ENCODE results near the gene RTTN.
A peak's percentile ranks its signal among the peaks of the same experiment; 100 is the strongest.

Gene RTTN

DNA sequence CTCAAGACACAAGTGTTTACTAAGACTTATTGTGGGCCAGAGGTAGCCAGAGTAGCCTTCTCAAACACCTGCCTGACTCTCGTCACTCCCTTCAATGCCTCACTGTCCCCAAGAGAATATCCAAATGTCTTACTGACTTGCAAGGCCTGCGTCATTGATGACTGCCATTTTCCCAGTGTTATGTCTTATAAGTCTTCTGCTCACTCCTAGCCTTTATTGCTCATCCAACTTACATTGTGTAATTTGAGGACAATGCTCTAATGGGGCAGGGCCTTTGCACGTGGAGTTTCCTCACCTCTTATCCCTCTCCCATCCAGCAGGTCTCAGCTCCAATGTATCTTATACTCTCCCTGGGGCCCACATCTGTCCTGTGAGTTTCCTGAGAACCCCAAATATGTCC is 247.7 kb downstream of the RTTN start:
- Histone ChIP-seq H3K4me2 (ENCODE audit: low read length, poor library complexity, severe bottlenecking) (no peak overlapping the region), H4K8ac (ENCODE audit: low read length) (no peak overlapping the region), H3K23ac (ENCODE audit: low read length in 2 of 2) (no peak overlapping the region), H2BK12ac (ENCODE audit: low read length in 2 of 2) (no peak overlapping the region), H2BK5ac (ENCODE audit: low read depth, low read length, poor library complexity, severe bottlenecking) (no peak overlapping the region), H2BK15ac (ENCODE audit: low read depth, poor library complexity, severe bottlenecking) (peak overlapping the region; percentile 18), H3K79me1 (replicated peaks; ENCODE audit: low read length, poor library complexity, severe bottlenecking) (no peaks in the 10 kb centered on the region), H3K4ac (ENCODE audit: low read depth in 1 of 2, low read length in 2 of 2) (no peak overlapping the region), H3K9ac (ENCODE audit: low read length) (no peak overlapping the region), H2AFZ (ENCODE audit: low read depth, low read length) (no peak overlapping the region), H3K27me3 (ENCODE audit: control insufficient read depth in 1 of 2, insufficient read depth in 1 of 2, low read length in 2 of 2) (no peaks in the 10 kb centered on the region), H2BK120ac (ENCODE audit: low read depth, low read length) (no peak overlapping the region), H3K14ac (ENCODE audit: low read length in 2 of 2) (no peak overlapping the region), H3K4me1 (ENCODE audit: control insufficient read depth, insufficient read depth, low read depth, low read length) (peaks cover 6% of the 10 kb centered on the region), H3K9me3 (ENCODE audit: control insufficient read depth, low read length) (no peaks in the 10 kb centered on the region), H3K4me3 (ENCODE audit: insufficient read depth in 1 of 2, low read depth in 1 of 2, low read length in 2 of 2) (no peak overlapping the region), H3K18ac (ENCODE audit: low read depth in 1 of 2, low read length in 2 of 2) (peak overlapping the region in 1 of 2 experiments; percentile 18), H3K36me3 (ENCODE audit: control insufficient read depth in 1 of 2, insufficient read depth in 2 of 2, low read depth in 1 of 2, low read length in 2 of 2) (no peaks in the 10 kb centered on the region), H2AK5ac (ENCODE audit: low read length, severe bottlenecking) (no peak overlapping the region), H3K27ac (ENCODE audit: low read length, poor library complexity, severe bottlenecking) (no peak overlapping the region), H4K91ac (ENCODE audit: low read length) (no peak overlapping the region)
- WGBS, result 94% methylated on average over 3 of the region's 3 CpGs
- DNase-seq, result no peak

DNA sequence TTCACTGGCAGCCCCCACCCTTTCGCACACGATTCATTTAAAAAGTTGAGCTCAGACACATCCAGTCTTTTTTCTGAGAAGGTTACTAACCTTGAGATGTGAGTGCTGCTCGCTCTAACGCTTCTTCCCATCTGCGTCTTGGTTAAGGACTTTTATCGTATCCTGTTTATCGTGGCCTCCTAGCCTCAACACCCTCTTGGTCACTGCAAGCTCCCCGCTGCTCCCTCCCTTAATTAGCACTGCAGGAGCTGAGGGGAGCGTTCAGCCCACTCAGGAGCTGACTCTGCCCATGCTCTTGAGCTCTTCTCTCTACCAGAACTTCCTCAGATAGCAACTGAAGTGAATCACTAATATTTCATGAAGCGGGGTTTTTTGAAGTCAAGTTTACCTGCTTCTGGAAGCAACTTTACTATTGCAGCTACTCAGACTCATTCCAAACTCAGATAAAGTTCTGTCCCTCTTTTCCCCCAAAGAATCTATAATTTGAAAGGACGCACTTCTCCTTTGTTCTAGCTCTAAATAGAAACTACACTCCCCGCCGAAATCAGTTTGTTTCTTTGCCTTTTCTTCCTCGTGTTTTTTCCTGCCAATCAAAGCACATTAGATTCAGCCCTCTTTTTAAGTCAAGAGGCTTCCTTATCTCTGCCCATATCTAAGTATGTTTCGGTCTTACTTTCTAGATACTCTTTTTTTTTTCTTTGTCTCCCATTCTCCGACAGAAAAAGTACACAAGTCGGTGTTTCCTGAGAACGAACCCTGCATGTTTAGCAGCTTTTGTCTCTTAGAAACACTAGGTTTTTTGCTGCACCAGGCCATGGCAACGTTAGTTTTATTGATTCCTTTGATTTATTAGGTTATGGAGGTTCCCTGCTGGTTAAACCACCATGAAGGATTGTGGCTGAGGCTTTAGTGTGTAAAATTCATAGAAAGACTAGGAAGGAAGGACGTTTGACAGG is 248.5 kb downstream of the RTTN start:
- Histone ChIP-seq H3K9ac (ENCODE audit: low read length) (no peak overlapping the region), H3K4ac (ENCODE audit: low read depth in 1 of 2, low read length in 2 of 2) (no peak overlapping the region), H3K23ac (ENCODE audit: low read length in 2 of 2) (no peak overlapping the region), H3K14ac (ENCODE audit: low read length in 2 of 2) (peak overlapping the region in 1 of 2 experiments; percentile 75), H2AFZ (ENCODE audit: low read depth, low read length) (peak overlapping the region; percentile 84), H3K4me2 (ENCODE audit: low read length, poor library complexity, severe bottlenecking) (no peak overlapping the region), H4K8ac (ENCODE audit: low read length) (no peak overlapping the region), H2BK120ac (ENCODE audit: low read depth, low read length) (no peak overlapping the region), H2BK15ac (ENCODE audit: low read depth, poor library complexity, severe bottlenecking) (no peak overlapping the region), H2AK5ac (ENCODE audit: low read length, severe bottlenecking) (no peak overlapping the region), H3K9me3 (ENCODE audit: control insufficient read depth, low read length) (no peaks in the 10 kb centered on the region), H3K4me3 (ENCODE audit: insufficient read depth in 1 of 2, low read depth in 1 of 2, low read length in 2 of 2) (peak overlapping the region in 1 of 2 experiments; percentile 27), H4K91ac (ENCODE audit: low read length) (no peak overlapping the region), H2BK12ac (ENCODE audit: low read length in 2 of 2) (peak overlapping the region; percentile 6 to 31), H3K36me3 (ENCODE audit: control insufficient read depth in 1 of 2, insufficient read depth in 2 of 2, low read depth in 1 of 2, low read length in 2 of 2) (no peaks in the 10 kb centered on the region), H3K79me1 (replicated peaks; ENCODE audit: low read length, poor library complexity, severe bottlenecking) (no peaks in the 10 kb centered on the region), H3K18ac (ENCODE audit: low read depth in 1 of 2, low read length in 2 of 2) (peak overlapping the region in 1 of 2 experiments; percentile 46), H2BK5ac (ENCODE audit: low read depth, low read length, poor library complexity, severe bottlenecking) (no peak overlapping the region), H3K27me3 (ENCODE audit: control insufficient read depth in 1 of 2, insufficient read depth in 1 of 2, low read length in 2 of 2) (no peaks in the 10 kb centered on the region), H3K27ac (ENCODE audit: low read length, poor library complexity, severe bottlenecking) (peak overlapping the region; percentile 41), H3K4me1 (ENCODE audit: control insufficient read depth, insufficient read depth, low read depth, low read length) (peaks cover 6% of the 10 kb centered on the region)
- no peak for DNase-seq
- WGBS, result 58% methylated on average over 20 of the region's 20 CpGs

DNA sequence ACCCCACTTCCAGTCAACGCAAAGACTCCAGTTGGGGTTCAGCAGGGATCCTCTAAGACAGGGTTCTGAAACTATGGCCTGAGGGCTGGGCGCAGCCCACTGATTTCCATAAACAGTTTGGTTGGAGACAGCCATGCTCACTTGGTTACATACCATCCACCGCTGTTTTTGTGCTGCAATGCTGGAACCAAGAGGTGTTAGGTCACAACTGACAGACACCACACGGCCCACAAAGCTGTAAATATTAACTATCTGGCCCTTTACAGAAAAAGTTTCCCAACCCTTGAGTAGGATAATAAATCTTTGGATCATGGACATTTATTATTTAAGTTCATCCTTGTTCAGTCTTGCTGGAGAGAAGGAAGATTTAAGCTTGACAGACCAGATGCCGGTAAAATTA is 249.4 kb downstream of the RTTN start:
- H3K4me2 ChIP-seq (ENCODE audit: low read length, poor library complexity, severe bottlenecking), result no peak overlapping the region
- H3K9me3 ChIP-seq (ENCODE audit: control insufficient read depth, low read length), result no peaks in the 10 kb centered on the region
- H3K9ac ChIP-seq (ENCODE audit: low read length), result no peak overlapping the region
- H3K4me1 ChIP-seq (ENCODE audit: control insufficient read depth, insufficient read depth, low read depth, low read length), result peaks cover 6% of the 10 kb centered on the region
- H2BK15ac ChIP-seq (ENCODE audit: low read depth, poor library complexity, severe bottlenecking), result no peak overlapping the region
- H2BK5ac ChIP-seq (ENCODE audit: low read depth, low read length, poor library complexity, severe bottlenecking), result peak overlapping the region; percentile 5
- H3K23ac ChIP-seq (ENCODE audit: low read length in 2 of 2), result no peak overlapping the region
- peak; percentile 86 for DNase-seq
- no peak overlapping the region for H2AFZ ChIP-seq (ENCODE audit: low read depth, low read length)
- peak overlapping the region in 1 of 2 experiments; percentile 37 for H3K18ac ChIP-seq (ENCODE audit: low read depth in 1 of 2, low read length in 2 of 2)
- H4K8ac ChIP-seq (ENCODE audit: low read length), result no peak overlapping the region
- H3K27me3 ChIP-seq (ENCODE audit: control insufficient read depth in 1 of 2, insufficient read depth in 1 of 2, low read length in 2 of 2), result no peaks in the 10 kb centered on the region
- no peaks in the 10 kb centered on the region for H3K36me3 ChIP-seq (ENCODE audit: control insufficient read depth in 1 of 2, insufficient read depth in 2 of 2, low read depth in 1 of 2, low read length in 2 of 2)
- H2BK12ac ChIP-seq (ENCODE audit: low read length in 2 of 2), result peak overlapping the region in 1 of 2 experiments; percentile 45
- no peak overlapping the region for H2AK5ac ChIP-seq (ENCODE audit: low read length, severe bottlenecking)
- no peak overlapping the region for H3K14ac ChIP-seq (ENCODE audit: low read length in 2 of 2)
- H3K4me3 ChIP-seq (ENCODE audit: insufficient read depth in 1 of 2, low read depth in 1 of 2, low read length in 2 of 2), result no peak overlapping the region
- H3K4ac ChIP-seq (ENCODE audit: low read depth in 1 of 2, low read length in 2 of 2), result no peak overlapping the region
- peak overlapping the region; percentile 61 for H3K27ac ChIP-seq (ENCODE audit: low read length, poor library complexity, severe bottlenecking)
- no peak overlapping the region for H2BK120ac ChIP-seq (ENCODE audit: low read depth, low read length)
- 50% methylated on average over 4 of the region's 5 CpGs for WGBS
- no peak overlapping the region for H4K91ac ChIP-seq (ENCODE audit: low read length)
- no peaks in the 10 kb centered on the region for H3K79me1 ChIP-seq (replicated peaks; ENCODE audit: low read length, poor library complexity, severe bottlenecking)

DNA sequence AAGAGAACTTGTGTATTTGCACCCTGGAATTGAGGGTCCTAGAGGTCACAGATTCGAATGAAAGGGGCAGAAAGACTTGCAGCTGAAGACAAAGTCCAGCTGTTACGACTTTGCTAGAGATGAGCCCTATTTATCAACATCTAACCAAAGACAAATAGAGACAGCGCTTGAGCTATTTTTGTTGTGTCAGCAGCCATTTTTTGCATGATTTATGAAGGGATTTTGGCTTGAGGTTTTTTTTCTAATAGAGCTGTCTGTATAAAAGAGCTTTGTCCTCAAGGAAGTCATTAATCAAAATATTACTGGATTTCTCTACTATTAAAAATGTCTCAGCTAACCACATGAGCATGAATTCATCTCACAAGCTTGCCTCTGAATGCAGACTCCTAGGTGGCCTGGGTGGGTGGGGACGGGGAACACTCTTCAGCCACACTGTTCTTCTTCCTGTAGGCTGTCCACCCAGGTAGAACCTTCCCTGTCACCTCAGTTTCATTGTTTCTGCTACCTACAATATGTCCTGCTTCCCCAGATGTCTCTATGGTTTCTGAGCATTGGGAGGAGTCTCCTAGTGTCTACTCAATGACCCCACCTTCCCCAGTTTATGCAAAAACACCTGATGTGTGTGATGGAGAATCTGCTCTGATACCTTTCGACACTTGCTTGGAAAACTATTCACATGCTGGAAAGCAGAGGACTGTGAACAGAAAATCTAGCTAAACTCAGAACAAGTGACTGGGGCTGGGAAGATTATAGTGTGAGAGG is 250.6 kb downstream of the RTTN start:
- peak; percentile 10 for DNase-seq
- H2BK12ac ChIP-seq (ENCODE audit: low read length in 2 of 2), result no peak overlapping the region
- H3K14ac ChIP-seq (ENCODE audit: low read length in 2 of 2), result no peak overlapping the region
- no peak overlapping the region for H3K4me3 ChIP-seq (ENCODE audit: insufficient read depth in 1 of 2, low read depth in 1 of 2, low read length in 2 of 2)
- no peak overlapping the region for H2BK120ac ChIP-seq (ENCODE audit: low read depth, low read length)
- H2BK5ac ChIP-seq (ENCODE audit: low read depth, low read length, poor library complexity, severe bottlenecking), result no peak overlapping the region
- H3K4me1 ChIP-seq (ENCODE audit: control insufficient read depth, insufficient read depth, low read depth, low read length), result peaks cover 7% of the 10 kb centered on the region
- WGBS, result 79% methylated on average over 3 of the region's 5 CpGs
- no peak overlapping the region for H3K18ac ChIP-seq (ENCODE audit: low read depth in 1 of 2, low read length in 2 of 2)
- H3K79me1 ChIP-seq (replicated peaks; ENCODE audit: low read length, poor library complexity, severe bottlenecking), result no peaks in the 10 kb centered on the region
- H3K9me3 ChIP-seq (ENCODE audit: control insufficient read depth, low read length), result no peaks in the 10 kb centered on the region
- H3K27ac ChIP-seq (ENCODE audit: low read length, poor library complexity, severe bottlenecking), result no peak overlapping the region
- H3K9ac ChIP-seq (ENCODE audit: low read length), result no peak overlapping the region
- H2AK5ac ChIP-seq (ENCODE audit: low read length, severe bottlenecking), result no peak overlapping the region
- H3K4ac ChIP-seq (ENCODE audit: low read depth in 1 of 2, low read length in 2 of 2), result no peak overlapping the region
- no peaks in the 10 kb centered on the region for H3K36me3 ChIP-seq (ENCODE audit: control insufficient read depth in 1 of 2, insufficient read depth in 2 of 2, low read depth in 1 of 2, low read length in 2 of 2)
- H3K27me3 ChIP-seq (ENCODE audit: control insufficient read depth in 1 of 2, insufficient read depth in 1 of 2, low read length in 2 of 2), result no peaks in the 10 kb centered on the region
- no peak overlapping the region for H4K8ac ChIP-seq (ENCODE audit: low read length)
- no peak overlapping the region for H3K4me2 ChIP-seq (ENCODE audit: low read length, poor library complexity, severe bottlenecking)
- no peak overlapping the region for H4K91ac ChIP-seq (ENCODE audit: low read length)
- H3K23ac ChIP-seq (ENCODE audit: low read length in 2 of 2), result no peak overlapping the region
- H2BK15ac ChIP-seq (ENCODE audit: low read depth, poor library complexity, severe bottlenecking), result no peak overlapping the region
- no peak overlapping the region for H2AFZ ChIP-seq (ENCODE audit: low read depth, low read length)

Data from mesenchymal stem cell (in vitro differentiated cells and primary cell).